H1 (cell line): ENCODE measurements around the gene SCRN1. TPM values are rescaled to one million over a fixed set of nuclear protein-coding genes. Genes with fewer than 3 reads are reported as not detected.
A peak's percentile ranks its signal among the peaks of the same experiment; 100 is the strongest.

ENCODE experiments used
- CTCF ChIA-PET: fragments of 300-600 bp; sonication (Branson Sonifier 250); formaldehyde crosslinking; loops from one replicate; lab custom pipeline; 2021; ENCODE audit not compliant: partially characterized antibody; lab: Charles Lee
- POLR2A ChIA-PET: fragments of 300-600 bp; sonication (Branson Sonifier 250); formaldehyde crosslinking; loops from one replicate; lab custom pipeline; 2021; ENCODE audit warnings: inconsistent platforms; ENCODE audit not compliant: partially characterized antibody; lab: Charles Lee
- DNase-seq, 2 experiments: peaks; one replicate each; pipeline versions ENCODE4 v3.0.0 to v3.0.0-alpha.2; 2010 to 2022; ENCODE audit warnings: low spot score in 2 of 2, low read depth in 1 of 2, mixed read lengths in 1 of 2
- FAIRE-seq: peaks from 2 replicates; lab custom pipeline; 2011; peaks lifted over from hg19 to GRCh38; lab: Jason Lieb, UNC
- H2AFZ ChIP-seq: 2 replicates; pipeline ENCODE4 v1.8.1; 2012; ENCODE audit warnings: low read length, inconsistent platforms
- H2AK5ac ChIP-seq: 2 replicates; pipeline ENCODE4 v1.6.1; 2013; ENCODE audit warnings: low read depth, low read length
- H2BK120ac ChIP-seq: replicated peaks from 2 replicates; pipeline ENCODE3; 2013; ENCODE audit warnings: low read depth, low read length, inconsistent platforms
- H2BK12ac ChIP-seq: 2 replicates; pipeline ENCODE4 v1.6.1; 2013; ENCODE audit warnings: low read depth, low read length
- H2BK15ac ChIP-seq: 2 replicates; pipeline ENCODE4 v1.6.1; 2013; ENCODE audit warnings: low read length
- H2BK20ac ChIP-seq: 2 replicates; pipeline ENCODE4 v1.6.1; 2013; ENCODE audit warnings: low read length
- H2BK5ac ChIP-seq: 2 replicates; pipeline ENCODE4 v1.6.1; 2013; ENCODE audit warnings: low read depth, low read length
- H3K14ac ChIP-seq: 2 replicates; pipeline ENCODE4 v1.6.1; 2013; ENCODE audit warnings: inconsistent platforms; ENCODE audit not compliant: insufficient read length
- H3K18ac ChIP-seq: 2 replicates; pipeline ENCODE4 v1.6.1; 2013; ENCODE audit warnings: low read length; ENCODE audit errors: extremely low read depth
- H3K23ac ChIP-seq: 2 replicates; pipeline ENCODE4 v1.6.1; 2013; ENCODE audit warnings: inconsistent platforms; ENCODE audit not compliant: insufficient read length
- H3K23me2 ChIP-seq: 2 replicates; pipeline ENCODE4 v1.6.1; 2013; ENCODE audit warnings: low read depth, low read length
- H3K27ac ChIP-seq: 2 replicates; pipeline ENCODE4 v1.6.1; 2011; ENCODE audit warnings: low read depth, low read length, inconsistent platforms
- H3K27me3 ChIP-seq, 4 experiments: replicated peaks in 1 of 4; 1 replicate in 1 of 4; 2 replicates in 3 of 4; pipeline versions ENCODE4 v1.6.1 to v1.8.1; 2011 to 2013; ENCODE audit warnings: low read length in 3 of 4, mild to moderate bottlenecking in 3 of 4, inconsistent platforms in 2 of 4, mixed read lengths in 2 of 4, moderate library complexity in 1 of 4; ENCODE audit not compliant: control insufficient read depth in 3 of 4, insufficient read depth in 3 of 4; ENCODE audit errors: extremely low read depth in 1 of 4
- H3K36me3 ChIP-seq, 4 experiments: 2 replicates each; pipeline versions ENCODE4 v1.6.1 to v1.8.1; 2011 to 2013; ENCODE audit warnings: mild to moderate bottlenecking in 4 of 4, low read length in 3 of 4, moderate library complexity in 2 of 4, control low read depth in 1 of 4, inconsistent platforms in 1 of 4; ENCODE audit not compliant: insufficient read depth in 4 of 4, control insufficient read depth in 2 of 4
- H3K4ac ChIP-seq: replicated peaks from 2 replicates; pipeline ENCODE3; 2013; ENCODE audit warnings: low read length, low read depth, mixed read lengths, inconsistent platforms; ENCODE audit not compliant: insufficient read length
- H3K4me1 ChIP-seq, 4 experiments: replicated peaks in 1 of 4; 1 replicate in 1 of 4; 2 replicates in 3 of 4; pipeline versions ENCODE4 v1.6.1 to v1.8.1; 2011 to 2013; ENCODE audit warnings: low read length in 3 of 4, inconsistent platforms in 2 of 4, mixed read lengths in 1 of 4; ENCODE audit not compliant: insufficient read depth in 4 of 4, control insufficient read depth in 3 of 4
- H3K4me2 ChIP-seq, 2 experiments: 2 replicates each; pipeline versions ENCODE4 v1.6.1 to v1.8.1; 2011 to 2013; ENCODE audit warnings: low read depth in 2 of 2, low read length in 2 of 2, control low read depth in 1 of 2, inconsistent platforms in 1 of 2, mild to moderate bottlenecking in 1 of 2; ENCODE audit not compliant: insufficient read depth in 1 of 2
- H3K4me3 ChIP-seq, 4 experiments: fragments of 200-600, 300-600 bp in 1 of 4; sonication (generic), shearing (Covaris generic), sonication (Bioruptor Twin) in 1 of 4; 2 replicates each; pipeline versions ENCODE4 v1.5.1 to v1.8.1; 2011 to 2016; ENCODE audit warnings: low read length in 4 of 4, low read depth in 3 of 4, control low read depth in 2 of 4, inconsistent platforms in 2 of 4, mild to moderate bottlenecking in 2 of 4, mixed read lengths in 1 of 4, moderate library complexity in 1 of 4; ENCODE audit not compliant: insufficient read depth in 2 of 4; ENCODE audit errors: extremely low read depth in 1 of 4
- H3K56ac ChIP-seq: replicated peaks from 2 replicates; pipeline ENCODE3; 2013; ENCODE audit warnings: low read depth, mild to moderate bottlenecking, mixed read lengths, low read length, inconsistent platforms; ENCODE audit not compliant: insufficient read length
- H3K79me1 ChIP-seq: 2 replicates; pipeline ENCODE4 v1.6.1; 2013; ENCODE audit warnings: low read depth, low read length, control low read depth
- H3K79me2 ChIP-seq, 2 experiments: 2 replicates each; pipeline versions ENCODE4 v1.6.1 to v1.8.1; 2012 to 2013; ENCODE audit warnings: low read length in 2 of 2, mild to moderate bottlenecking in 2 of 2, inconsistent platforms in 1 of 2; ENCODE audit not compliant: insufficient read depth in 2 of 2, control insufficient read depth in 1 of 2
- H3K9ac ChIP-seq, 4 experiments: replicated peaks in 1 of 4; 1 replicate in 1 of 4; 2 replicates in 3 of 4; pipeline versions ENCODE4 v1.6.1 to v1.8.1; 2011 to 2013; ENCODE audit warnings: low read depth in 3 of 4, low read length in 3 of 4, control low read depth in 2 of 4, mild to moderate bottlenecking in 2 of 4, moderate library complexity in 2 of 4, inconsistent platforms in 1 of 4; ENCODE audit errors: extremely low read depth in 1 of 4
- H3K9me3 ChIP-seq, 2 experiments: 2 replicates each; pipeline versions ENCODE4 v1.6.1 to v1.8.1; 2012 to 2013; ENCODE audit warnings: mild to moderate bottlenecking in 2 of 2, moderate library complexity in 2 of 2, control low read depth in 1 of 2, inconsistent platforms in 1 of 2, low read depth in 1 of 2, low read length in 1 of 2, mixed read lengths in 1 of 2; ENCODE audit not compliant: insufficient read depth in 2 of 2
- H4K20me1 ChIP-seq, 2 experiments: replicated peaks in 1 of 2; 2 replicates each; pipeline versions ENCODE3 to v1.8.1; 2011 to 2013; ENCODE audit warnings: inconsistent platforms in 2 of 2, low read length in 2 of 2, mild to moderate bottlenecking in 1 of 2; ENCODE audit not compliant: insufficient read depth in 2 of 2, control insufficient read depth in 1 of 2
- H4K5ac ChIP-seq: 2 replicates; pipeline ENCODE4 v1.6.1; 2013; ENCODE audit warnings: low read length, low read depth, mixed read lengths, inconsistent platforms; ENCODE audit not compliant: insufficient read length
- H4K8ac ChIP-seq: 2 replicates; pipeline ENCODE4 v1.8.0; 2013; ENCODE audit warnings: mild to moderate bottlenecking, moderate library complexity, low read length, inconsistent platforms; ENCODE audit not compliant: insufficient read depth; ENCODE audit errors: extremely low read depth
- H4K91ac ChIP-seq: replicated peaks from 2 replicates; pipeline ENCODE3; 2013; ENCODE audit warnings: low read length, mixed read lengths, inconsistent platforms; ENCODE audit not compliant: insufficient read length
- SIN3A ChIP-seq, 2 experiments: IDR thresholded peaks in 1 of 2; conservative IDR thresholded peaks in 1 of 2; 2 replicates each; pipeline ENCODE4 v1.6.1; 2011 to 2012; ENCODE audit warnings: low read length in 2 of 2, improper control_type of control experiment in 1 of 2, low read depth in 1 of 2, mild to moderate bottlenecking in 1 of 2
- WGBS, 2 experiments: shearing (Covaris generic) in 1 of 2; methylation state at CpG; one replicate each; pipeline versions ENCODE4 v1.1.6 to v1.1.7; 2013 to 2015; ENCODE audit warnings: low lambda C conversion rate in 2 of 2, mixed read lengths in 2 of 2, inconsistent platforms in 1 of 2, low coverage in 1 of 2, missing lambda C conversion rate in 1 of 2; ENCODE audit not compliant: insufficient replicate concordance in 2 of 2, insufficient coverage in 1 of 2, insufficient read length in 1 of 2; ENCODE audit errors: extremely low coverage in 1 of 2, missing lambda C conversion rate in 1 of 2; 5-methylcytosine and 5-hydroxymethylcytosine counted together
- polyA plus RNA-seq, 7 experiments: library from polyadenylated mRNA; depleted of rRNA in 3 of 7; stranded (reverse) in 5 of 7; unstranded in 2 of 7; fragments of >200 nt in 5 of 7; fragments of 200-250 nt in 2 of 7; gene quantifications; 1 replicate in 5 of 7; 2 replicates in 1 of 7; 4 replicates in 1 of 7; pipeline versions ENCODE4 v1.2.1 to v1.2.3, GENCODE V29; 2011 to 2013; ENCODE audit warnings: missing spikeins in 2 of 7, mixed read lengths in 2 of 7
- total RNA-seq: library from RNA; stranded (reverse); fragmentation: NEBNext Ultra II Directional; extraction: Animal tissue kit (Norgen Biotek cat#: 25700); gene quantifications from 2 replicates; pipeline ENCODE4 v1.2.1, GENCODE V29; 2021

Gene SCRN1
- total and polyA plus RNA-seq, 2 of the 8 experiments (the other 6 are each of a cell fraction or from before 2014, with no cell fraction given): 36.0 to 75.8 TPM

- peak overlapping the region in 1 of 4 experiments; percentile 46; a peak in 1 of 7 replicates for H3K9ac ChIP-seq
- no peak overlapping the region for H3K4ac ChIP-seq
- peaks cover 8 to 66% of the 10 kb centered on the region in 2 experiments for H3K79me2 ChIP-seq
- FAIRE-seq: no peak
- H2AK5ac ChIP-seq: no peak overlapping the region
- no peak overlapping the region for H2BK20ac ChIP-seq
- no peak overlapping the region for H4K8ac ChIP-seq
- H3K36me3 ChIP-seq: 0 out of 8 replicates have a peak, but pooled peaks cover 0 to under 1% (median 0%) of the 10 kb centered on the region in 4 experiments
- no peak overlapping the region for H2BK5ac ChIP-seq
- no peak overlapping the region for H3K56ac ChIP-seq
- H2BK12ac ChIP-seq: no peak overlapping the region
- ChIA-PET CTCF (interaction anchor here (1.2 to 1.6 kb wide), 2 partner anchors 34 to 50 kb away, joined by 3 to 4 read pairs; no protein-coding TSS in a partner anchor), POLR2A (interaction anchor here (0.7 to 1.6 kb wide), 4 partner anchors 13 to 107 kb away, joined by 3 to 5 read pairs (median 4); partner anchors contain the start of gene MTURN)
- no peak overlapping the region for H3K18ac ChIP-seq
- peaks cover 11% of the 10 kb centered on the region for H3K23me2 ChIP-seq
- H3K23ac ChIP-seq: no peak overlapping the region
- H2AFZ ChIP-seq: peak overlapping the region; percentile 46
- H4K91ac ChIP-seq: no peak overlapping the region
- H3K27ac ChIP-seq: no peak overlapping the region
- H4K5ac ChIP-seq: no peak overlapping the region
- H3K9me3 ChIP-seq: no peaks in the 10 kb centered on the region
- H3K4me1 ChIP-seq: peaks cover 0 to 13% (median 4%) of the 10 kb centered on the region in 4 experiments; a peak in 5 of 7 replicates
- H3K27me3 ChIP-seq: no peaks in the 10 kb centered on the region
- peaks cover 2% of the 10 kb centered on the region; the same call in 1 of the 2 replicates for H3K79me1 ChIP-seq
- peak overlapping the region; percentile 85 to 96 for H3K4me2 ChIP-seq
- peak overlapping the region; percentile 80 to 97 (median 86) for H3K4me3 ChIP-seq
- peaks cover 0 to 12% of the 10 kb centered on the region in 2 experiments for H4K20me1 ChIP-seq
- no peak for TF ChIP-seq SIN3A (conservative IDR thresholded peaks at IDR 0.05 in 1 of 2, IDR thresholded peaks at IDR 0.05 in 1 of 2; ENCODE audit: low read depth in 1 of 2, low read length in 2 of 2)
- H2BK15ac ChIP-seq: no peak overlapping the region
- no peak for DNase-seq
- WGBS, 2 experiments: 6% methylated on average over 10 of the region's 10 CpGs; no CpG with 5 or more reads in 1 of the 2 experiments
- H3K14ac ChIP-seq: no peak overlapping the region
- no peak overlapping the region for H2BK120ac ChIP-seq
These were observed 37.5 kb upstream of the SCRN1 start for GRCh38 chr7:30027065-30027456.
